ENCODE data around the gene GYG2.

GRCh38 chrX:2862404-2862803 is 33.7 kb downstream of the GYG2 start:
- TF ChIP-seq CTCF (IDR thresholded peaks at IDR 0.05) (no peak), POLR2AphosphoS5 (IDR thresholded peaks at IDR 0.05) (no peak), POLR2A (IDR thresholded peaks at IDR 0.05) (no peak)

All from gastroesophageal sphincter (tissue), 3 donors.